GM19438 (cell line): ENCODE results near the gene ASPSCR1.

Experiments
- ATAC-seq: cut with Tn5 transposase; IDR thresholded peaks from one replicate; pipeline ENCODE4 v1.9.1; 2021; ENCODE audit warnings: low read depth; ENCODE audit not compliant: unreplicated experiment

Gene ASPSCR1

DNA sequence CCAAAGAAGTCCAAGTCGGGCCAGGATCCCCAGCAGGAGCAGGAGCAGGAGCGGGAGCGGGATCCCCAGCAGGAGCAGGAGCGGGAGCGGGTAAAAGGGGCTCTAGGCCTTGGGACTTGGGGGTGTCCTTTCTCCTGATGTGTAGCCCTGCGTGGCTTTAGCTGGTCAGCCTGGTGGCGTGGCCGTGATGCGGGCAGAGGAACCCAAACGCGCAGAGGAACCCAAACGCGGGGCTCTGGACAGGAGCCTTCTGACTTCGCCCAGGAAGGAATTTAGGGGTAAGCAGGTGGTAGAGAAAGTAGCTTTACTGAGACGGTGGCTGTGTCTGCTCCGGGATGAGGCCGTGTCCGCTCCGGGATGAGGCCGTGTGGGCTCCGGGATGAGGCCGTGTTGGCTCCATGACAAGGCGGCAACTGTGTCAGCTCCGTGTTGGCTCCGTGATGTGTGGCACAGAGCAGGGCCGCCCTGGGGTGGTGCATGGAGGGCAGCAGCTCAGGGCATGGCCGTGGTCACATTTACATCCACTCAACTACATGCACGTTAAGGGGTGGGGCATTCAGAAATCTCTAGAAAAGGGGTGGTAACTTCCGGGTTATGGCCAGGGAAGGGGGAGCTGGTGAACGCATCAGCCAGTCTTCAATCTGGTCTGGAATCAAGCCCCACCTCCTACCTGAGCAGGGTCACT lies 19.5 kb downstream of the ASPSCR1 start:
- no peak for ATAC-seq

DNA sequence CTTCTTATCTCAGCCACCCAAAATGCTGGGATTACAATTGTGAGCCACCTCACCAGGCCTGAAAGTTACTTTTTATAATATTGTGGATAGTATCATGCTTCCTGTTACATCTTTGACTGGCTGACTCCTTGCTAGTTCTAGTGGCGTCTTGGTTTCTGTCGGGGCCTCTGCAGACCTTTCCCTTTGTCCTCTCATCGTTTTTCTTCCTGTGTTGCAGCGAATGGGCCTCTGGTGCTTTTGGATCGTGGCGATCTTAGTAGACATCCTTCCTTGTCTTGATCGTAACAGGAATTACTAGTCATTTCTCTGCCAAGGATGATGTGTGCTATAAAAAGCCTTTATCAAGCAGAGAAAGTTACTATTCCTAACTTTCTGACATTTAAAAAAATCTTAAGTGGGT lies 20.8 kb downstream of the ASPSCR1 start:
- ATAC-seq, result no peak

GRCh38 chr17:81998691-81999438 lies 21.4 kb downstream of the ASPSCR1 start:
- no peak for ATAC-seq

DNA sequence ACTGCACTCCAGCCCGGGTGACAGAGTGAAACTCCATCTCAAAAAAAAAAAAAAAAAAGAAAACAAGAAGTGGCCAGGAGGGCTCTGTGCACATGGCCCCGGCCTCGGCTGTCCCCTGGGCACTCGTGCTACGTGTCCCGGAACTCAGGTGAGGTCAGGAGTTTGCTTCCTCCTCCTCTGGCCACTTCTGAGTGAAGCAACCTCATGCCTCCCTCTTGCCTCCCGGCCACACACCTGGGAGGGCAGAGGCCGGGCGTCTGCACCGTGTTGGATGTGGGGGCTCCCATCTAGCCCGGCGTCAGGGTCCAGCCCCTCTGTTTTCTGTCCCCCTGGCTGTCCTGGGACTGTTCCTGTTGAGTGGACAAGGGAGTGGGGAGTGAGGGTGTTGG lies 22.2 kb downstream of the ASPSCR1 start:
- ATAC-seq, result no peak

DNA sequence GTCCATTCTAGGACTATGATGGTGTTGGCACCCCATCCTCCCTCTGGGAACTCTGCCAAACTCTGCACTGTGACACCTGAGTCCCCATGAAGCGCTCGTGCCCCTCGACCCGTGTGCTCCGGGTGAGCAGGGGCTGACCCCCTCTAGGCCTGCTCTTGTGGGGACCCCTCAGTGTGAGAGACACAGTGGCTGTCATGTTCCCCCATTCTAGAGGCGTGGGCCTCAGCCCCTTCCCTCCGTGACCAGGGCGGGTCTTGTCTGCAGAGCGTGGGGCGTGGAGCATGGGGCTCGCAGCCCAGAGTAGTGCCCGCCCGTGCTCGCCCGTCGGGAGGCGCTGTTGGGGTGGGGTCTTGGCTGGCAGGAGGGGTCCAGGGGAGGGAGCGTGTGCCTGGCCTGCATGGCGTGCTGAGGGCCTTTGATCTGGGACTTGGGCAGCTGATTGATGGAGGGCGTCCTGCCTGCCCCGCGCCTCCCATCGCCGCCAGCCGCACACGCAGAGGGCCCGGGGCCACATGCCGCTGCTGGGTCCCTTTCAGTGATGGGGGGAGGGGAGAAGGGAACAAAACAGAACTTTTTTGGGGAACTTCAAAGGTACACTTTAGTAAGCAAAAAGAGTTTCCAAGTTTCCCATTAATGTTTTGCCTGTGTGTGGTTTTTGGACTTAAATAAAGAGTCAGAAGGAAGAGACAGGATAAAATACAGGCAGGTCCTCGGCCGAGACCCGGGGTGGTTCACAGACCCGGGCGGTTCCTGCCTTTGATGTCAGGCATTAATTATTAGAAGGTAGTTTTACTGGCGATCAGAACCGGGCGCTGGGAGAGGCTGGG lies 22.8 kb downstream of the ASPSCR1 start:
- no peak for ATAC-seq

- ATAC-seq, result no peak
These were observed 23.6 kb downstream of the ASPSCR1 start for GRCh38 chr17:82000803-82001570.

- no peak for ATAC-seq
These were observed 24.2 kb downstream of the ASPSCR1 start for GRCh38 chr17:82001571-82002056.

GRCh38 chr17:82003411-82004381 lies 26.3 kb downstream of the ASPSCR1 start:
- ATAC-seq, result no peak

- ATAC-seq, result no peak
These were observed 27.4 kb downstream of the ASPSCR1 start for GRCh38 chr17:82004517-82005455.

DNA sequence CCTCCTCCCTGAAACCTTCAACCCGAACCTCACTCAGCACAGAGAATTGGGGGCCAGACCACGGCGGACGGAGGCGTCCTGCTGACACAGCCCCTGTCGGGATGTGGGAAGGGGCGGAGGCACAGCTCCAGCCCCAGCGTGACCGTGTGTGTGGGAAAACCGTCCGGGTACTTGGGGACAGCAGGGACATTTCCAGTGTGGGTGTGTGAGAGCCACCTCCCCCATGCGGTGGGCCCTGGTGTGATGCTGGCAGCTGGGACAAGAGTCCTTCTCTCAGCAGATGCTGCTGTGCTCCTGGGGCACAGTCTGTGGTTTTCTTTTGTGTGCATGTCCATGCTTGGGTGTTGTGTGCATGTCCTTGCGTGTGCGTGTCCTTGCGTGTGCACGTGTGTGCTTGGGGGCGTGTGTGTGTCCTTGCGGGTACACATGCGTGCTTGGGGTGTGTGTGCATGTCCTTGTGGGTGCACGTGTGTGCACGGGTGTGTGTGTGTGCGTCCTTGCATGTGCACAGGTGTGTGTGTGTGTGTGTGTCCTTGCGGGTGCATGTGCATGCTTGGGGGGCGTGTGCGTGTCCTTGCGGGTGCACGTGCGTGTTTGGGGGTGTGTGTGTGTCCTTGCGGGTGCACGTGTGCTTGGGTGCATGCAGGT lies 28.4 kb downstream of the ASPSCR1 start:
- no peak for ATAC-seq

DNA sequence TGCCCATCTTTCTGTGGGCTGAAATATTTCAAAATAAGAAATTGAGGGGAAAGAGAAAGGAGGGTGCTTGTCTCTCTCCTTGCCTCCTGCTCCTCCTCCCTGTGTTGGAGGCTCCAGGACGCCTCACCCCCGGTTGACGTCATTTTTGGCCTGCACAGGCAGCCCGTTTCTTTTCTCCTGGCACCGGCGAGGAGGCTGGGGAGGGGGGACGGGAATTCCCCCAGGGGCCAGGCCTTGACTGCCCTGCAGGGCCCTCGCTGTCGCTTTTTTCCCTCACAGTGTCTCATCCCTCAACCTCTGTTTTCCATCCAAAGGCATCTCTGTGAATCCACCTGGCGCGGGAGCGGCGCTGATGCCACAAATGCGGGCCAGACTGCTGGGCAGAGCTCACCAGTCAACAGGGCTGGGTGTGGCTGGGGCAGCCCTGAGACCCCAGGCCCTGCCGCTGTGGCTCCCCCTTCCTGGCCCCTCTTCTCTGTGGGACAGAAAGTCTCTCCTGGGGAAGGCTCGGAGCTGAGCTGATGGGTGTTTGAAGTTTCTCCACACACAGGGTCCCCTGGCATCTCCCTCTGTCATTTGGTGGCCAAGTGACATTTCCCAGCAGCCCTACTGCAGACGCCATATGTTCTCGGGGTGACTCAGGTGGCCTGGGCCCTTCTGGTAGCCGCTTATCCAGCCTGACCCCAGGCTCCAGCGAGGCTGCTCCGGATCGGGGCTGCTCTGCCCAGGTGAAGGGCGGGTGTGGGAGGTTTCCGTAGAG lies 29.2 kb downstream of the ASPSCR1 start:
- ATAC-seq, result no peak

DNA sequence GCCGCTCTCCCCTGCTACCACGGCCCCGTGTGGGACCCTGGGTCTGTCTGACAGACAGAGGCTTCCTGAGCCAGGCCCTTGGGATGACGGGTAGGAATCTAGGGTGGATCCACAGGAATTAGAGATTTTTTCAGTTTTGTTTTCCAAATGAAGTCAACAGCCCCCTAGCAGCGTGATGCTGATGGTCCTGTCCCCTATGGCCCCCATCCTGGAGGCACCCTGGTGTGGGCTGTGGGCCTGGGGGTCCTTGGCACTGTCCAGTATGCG lies 29.7 kb downstream of the ASPSCR1 start:
- ATAC-seq, result no peak

DNA sequence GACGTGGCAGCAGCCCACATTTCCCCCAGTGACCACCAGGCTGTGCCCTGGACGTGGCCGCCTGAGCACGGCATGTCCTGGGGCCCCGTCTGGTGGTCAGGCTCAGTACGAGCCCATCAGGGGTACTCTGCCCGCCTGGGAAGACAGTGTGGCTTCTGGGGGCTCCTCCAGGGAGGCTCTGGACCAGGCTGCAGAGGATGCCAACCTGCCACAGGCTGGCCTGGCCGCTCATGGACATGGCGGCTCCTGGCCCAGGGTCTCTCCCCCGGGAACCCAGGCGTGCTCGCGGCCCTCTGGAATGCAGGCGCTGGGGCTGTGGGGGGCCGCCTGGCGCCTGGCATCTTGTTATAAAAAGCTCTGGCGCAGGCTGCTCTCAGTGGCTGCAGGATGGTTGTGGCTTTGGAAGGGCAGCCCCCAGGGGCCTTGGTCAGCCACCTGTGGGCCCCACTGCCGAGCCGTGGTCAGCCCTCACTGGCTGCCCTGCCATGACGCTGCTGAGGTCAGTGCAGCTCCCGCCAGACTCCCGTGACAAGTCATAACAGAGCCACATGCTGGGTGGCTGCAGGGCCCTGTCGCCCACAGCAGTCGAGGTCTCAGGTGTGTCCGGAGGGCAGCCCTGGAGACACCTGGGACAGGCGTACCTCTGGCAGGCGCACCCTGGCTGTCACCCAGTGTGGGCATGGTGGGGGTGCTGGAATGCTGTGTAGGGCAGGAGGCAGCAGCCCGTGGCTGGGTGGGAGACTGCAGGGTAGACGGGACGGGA lies 30.2 kb downstream of the ASPSCR1 start:
- no peak for ATAC-seq

GRCh38 chr17:82008258-82008940 lies 31.0 kb downstream of the ASPSCR1 start:
- no peak for ATAC-seq

- ATAC-seq, result no peak
These were observed 31.5 kb downstream of the ASPSCR1 start for GRCh38 chr17:82008941-82009405.

DNA sequence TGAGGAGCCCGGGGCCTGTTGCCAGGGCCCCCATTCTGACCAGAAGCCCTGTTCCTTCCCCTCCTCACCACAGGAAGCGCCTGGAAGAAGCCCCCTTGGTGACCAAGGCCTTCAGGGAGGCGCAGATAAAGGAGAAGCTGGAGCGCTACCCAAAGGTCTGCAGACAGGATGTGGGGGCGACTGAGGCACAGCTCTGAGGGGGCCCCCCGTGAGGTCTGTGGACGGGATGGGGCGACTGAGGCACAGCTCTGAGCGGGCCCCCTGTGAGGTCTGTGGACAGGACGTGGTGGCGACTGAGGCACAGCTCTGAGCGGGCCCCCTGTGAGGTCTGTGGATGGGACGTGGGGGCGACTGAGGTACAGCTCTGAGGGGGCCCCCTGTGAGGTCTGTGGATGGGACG lies 32.0 kb downstream of the ASPSCR1 start:
- ATAC-seq, result no peak
